GM21515 (cell line): Measurements from ENCODE around the gene SPAG16.
A peak's percentile ranks its signal among the peaks of the same experiment; 100 is the strongest.
"Not testable (repeated sequence)": the region's sequence is repeated elsewhere in the genome, so short reads cannot be mapped to it uniquely, and the experiment has no call there.

Source experiments
- ATAC-seq: cut with Tn5 transposase; IDR thresholded peaks from one replicate; pipeline ENCODE4 v1.9.1; 2021; ENCODE audit not compliant: unreplicated experiment

The SPAG16 gene

DNA sequence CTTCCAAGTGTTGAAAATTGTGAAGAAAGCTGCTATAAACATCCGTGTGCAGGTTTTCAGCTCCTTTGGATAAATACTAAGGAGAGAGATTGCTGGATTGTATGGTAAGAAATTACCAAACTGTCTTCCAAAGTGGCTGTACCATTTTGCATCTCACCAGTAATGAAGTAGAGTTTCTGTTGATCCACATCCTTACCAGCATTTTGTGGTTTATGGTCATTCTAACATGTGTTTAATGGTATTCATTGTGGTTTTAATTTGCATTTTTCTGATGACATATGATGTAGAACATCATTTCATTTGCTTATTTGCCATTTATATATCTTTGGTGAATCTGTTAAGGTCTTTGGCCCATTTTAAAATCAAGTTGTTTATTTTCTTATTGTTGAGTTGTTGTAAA lies 260.7 kb downstream of the SPAG16 start:
- ATAC-seq, result no peak

DNA sequence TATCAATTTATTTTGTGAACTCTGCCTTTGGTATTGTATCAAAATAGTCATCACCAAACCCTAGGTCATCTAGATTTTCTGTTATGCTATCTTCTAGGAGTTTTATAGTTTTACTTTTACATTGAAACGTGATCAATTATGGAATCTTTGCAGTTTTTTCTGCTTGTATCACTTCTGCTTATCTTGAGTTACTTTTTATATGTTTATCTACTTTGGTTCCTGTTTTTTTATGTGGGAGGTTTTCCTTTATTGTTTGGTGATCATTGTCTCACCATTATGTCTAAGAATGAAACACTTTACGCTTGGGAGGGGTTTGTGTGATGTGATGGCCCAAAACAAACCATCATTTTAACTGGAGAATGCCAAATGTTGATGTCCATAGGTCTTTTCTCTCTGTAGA lies 261.2 kb downstream of the SPAG16 start:
- no peak for ATAC-seq

DNA sequence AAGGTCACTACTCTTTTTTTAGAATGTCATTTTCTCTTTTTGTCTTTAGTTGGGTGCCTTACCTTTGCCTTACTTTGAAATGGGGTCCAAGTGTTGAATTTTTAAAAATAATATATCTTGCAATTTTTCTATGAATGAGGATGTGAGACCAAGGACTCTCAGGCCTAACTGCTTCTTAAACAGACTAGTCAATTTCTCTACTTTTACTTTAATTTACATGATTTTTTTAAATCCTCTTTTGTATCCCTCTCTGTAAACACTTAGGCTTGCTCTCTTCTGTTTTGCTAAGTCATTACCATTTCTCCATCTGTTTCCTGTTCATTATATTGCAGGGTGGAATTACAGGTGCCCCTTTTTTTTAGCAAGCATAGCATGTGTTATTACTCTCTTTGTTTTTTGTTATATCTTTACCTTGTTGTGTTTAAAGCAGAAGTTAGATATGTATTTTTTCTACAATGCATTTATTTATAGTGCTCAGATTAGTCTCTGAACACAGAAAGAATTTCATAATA lies 261.8 kb downstream of the SPAG16 start:
- ATAC-seq, result no peak

DNA sequence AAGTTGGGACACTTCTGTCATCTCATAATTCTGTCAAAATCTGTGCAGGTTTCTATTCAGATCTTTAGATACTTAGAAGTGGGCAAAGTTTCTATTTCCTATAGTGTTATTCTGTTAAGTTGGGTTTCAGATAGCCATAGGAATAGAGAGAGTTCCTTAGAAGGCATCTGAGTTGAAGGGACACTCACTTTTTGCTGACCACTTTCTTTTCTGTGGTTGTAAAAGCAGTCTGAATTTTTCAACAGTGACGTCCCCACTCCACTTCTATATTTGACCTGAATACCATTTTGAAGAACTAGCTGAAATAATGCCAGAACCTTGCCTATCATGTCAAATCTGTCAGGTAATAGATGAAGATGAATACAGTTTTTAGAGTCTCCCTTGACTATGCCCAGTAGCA lies 267.3 kb downstream of the SPAG16 start:
- ATAC-seq, result no peak

DNA sequence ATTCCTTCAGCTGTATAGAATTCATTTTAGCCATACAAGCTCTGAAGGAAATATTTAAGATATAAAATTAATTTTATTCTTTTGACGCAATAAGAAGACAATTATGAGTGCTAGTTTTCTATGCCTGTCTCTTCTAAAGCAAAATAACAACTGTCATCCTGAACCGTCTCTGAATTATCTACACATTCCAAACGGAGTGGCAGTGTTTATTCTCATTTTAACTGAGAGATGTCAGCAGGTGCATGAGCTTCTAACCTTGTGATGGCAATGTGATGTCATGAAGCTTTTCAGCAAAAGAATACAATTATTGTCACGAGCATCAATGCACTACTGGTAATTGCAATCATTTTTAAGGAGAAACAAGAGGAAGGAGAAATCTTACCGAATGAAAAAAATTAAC lies 274.8 kb downstream of the SPAG16 start:
- no peak for ATAC-seq

DNA sequence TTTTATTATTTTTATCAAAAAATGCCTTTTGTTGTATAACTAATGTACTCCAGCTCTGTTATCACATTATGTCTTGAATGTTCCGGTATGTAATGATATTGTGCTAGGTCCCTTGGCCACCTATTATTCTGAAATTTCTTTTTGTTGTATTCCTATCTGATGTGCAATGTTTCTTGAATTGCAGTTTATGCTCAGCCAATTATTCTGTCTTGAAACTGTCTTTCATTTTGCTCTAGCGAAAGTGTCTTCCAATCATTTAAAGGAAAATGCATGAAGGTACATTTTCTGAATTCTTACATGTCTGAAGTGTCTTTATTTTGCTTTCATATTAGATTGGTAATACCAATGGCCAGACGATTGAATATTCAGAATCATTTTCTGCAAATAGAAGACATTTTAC lies 277.5 kb downstream of the SPAG16 start:
- ATAC-seq, result no peak

DNA sequence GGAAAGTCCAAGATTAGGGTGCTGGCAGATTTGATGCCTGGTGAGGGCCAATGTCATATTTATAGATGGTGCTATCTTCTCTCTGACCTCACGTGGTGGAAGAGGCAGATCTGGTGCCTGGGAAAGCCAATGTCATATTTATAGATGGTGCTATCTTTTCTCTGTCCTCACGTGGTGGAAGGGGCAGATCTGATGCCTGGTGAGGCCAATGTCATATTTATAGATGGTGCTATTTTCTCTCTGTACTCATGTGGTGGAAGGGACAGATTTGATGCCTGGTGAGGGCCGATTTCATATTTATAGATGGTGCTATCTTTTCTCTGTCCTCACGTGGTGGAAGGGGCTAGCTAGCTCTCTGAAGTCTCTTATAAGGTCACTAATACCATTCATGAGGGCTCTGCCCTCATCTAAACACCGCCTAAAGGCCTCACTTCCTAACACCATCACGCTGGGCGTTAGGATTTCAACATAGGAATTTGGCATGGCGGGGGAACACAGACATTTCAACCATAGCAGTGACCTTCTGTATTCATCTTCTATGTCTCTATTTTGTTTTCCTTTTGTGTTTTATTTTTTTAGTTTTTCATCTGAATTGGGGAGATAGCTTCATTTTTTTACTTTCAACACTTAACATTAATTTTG lies 278.4 kb downstream of the SPAG16 start:
- no peak for ATAC-seq

DNA sequence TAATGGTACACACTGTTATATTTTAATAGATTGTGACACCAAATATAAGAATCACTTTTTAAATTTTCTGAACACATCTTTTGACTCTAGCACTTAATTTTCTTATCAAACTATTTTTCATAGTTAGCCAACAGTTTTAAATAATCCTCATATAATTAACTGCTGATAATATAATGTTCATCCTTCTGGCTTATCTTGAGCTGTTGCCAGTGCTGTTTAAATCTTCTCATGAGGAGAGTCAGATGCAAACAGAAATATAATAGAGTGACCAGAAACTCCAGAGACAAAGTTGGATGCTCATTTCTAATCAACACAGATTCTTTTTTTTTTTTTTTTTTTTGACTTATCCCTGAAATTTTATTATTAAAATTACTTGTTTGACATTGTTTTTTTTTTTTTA lies 282.6 kb downstream of the SPAG16 start:
- ATAC-seq, result no peak

DNA sequence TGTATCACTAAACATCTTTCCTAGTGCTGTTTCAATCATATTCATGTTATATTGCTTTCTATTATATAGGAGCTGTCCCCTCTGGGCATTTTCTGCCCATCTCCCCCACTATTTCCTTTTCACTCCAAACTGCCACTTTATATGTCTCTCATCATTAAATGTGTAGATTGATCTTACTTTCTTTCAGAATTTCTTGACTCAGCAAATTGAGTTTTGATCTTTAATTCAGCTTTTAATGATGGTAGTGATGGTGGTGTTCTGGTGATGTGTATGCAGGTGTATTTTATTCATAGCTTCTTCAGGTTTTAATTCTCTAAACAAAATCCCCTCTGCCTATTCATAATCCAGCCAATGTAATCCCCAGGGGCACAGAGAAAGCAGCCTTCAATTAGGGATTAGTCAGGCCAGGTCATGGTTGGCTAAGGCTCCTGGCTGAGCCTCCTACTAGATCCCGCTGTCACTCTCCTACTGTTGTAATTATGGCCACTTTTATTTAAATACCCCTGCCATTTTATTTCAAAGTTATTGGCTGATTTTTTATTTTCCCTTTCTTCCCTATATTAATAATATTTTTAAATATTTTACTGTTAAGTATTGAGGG lies 325.4 kb downstream of the SPAG16 start:
- ATAC-seq, result no peak

DNA sequence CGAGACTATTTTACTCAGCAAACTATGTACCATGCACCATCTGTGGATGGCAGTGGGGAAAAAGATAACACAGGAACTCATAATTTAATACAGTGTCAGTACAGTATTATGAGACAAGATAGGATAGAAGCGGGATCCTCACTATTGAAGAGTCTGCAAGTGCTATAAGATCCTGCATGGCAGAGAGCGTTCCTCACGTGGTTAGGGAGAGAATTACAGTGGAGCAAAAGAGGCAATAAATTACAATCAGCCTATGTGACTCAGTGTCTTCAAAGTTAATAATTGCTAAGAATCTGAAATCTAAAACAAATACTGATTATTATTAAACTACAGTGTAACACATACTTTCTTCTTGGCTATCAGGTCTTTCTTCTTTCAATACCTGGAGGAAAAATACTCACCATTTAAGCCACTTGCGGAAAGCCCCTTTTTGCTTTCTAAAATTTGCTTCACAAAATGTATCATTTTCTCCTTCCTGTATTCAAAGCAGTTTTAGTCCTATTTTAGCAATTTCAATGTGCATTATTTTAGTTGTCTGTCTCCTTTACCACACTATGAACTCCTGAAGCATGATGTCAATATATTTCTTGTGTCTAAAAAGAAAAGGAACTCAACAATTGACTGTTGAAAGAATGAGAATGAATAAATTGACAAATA lies 342.9 kb downstream of the SPAG16 start:
- peak; percentile 65 for ATAC-seq

DNA sequence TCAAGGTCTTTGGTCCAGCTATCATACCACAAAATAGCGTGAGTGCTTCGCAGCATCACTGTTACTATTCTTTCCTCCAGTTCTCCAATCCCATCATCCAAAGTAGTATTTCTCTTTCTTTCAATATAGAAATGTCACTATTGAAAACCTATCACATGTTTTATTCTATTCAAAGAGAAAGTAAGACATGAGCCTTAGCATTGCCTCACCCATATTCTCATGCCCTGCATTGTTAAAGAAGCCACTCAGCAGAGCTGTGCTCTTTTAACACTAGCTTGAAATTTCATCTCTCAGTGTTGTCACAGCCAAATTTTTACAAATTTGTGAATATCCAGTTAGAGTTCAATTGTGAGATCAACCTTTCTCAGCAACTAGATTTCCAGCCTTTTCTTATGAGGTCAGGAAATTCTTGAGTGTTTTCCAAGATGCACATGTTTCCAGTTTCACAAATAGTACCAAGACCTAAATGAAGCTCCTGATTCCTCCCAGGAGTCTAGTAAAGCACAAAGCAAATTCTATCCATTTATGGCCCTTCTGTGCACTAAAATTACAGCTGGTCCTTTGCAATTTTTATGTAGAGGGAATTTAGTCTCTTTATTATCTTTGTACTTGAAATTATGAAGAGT lies 343.7 kb downstream of the SPAG16 start:
- ATAC-seq, result no peak

DNA sequence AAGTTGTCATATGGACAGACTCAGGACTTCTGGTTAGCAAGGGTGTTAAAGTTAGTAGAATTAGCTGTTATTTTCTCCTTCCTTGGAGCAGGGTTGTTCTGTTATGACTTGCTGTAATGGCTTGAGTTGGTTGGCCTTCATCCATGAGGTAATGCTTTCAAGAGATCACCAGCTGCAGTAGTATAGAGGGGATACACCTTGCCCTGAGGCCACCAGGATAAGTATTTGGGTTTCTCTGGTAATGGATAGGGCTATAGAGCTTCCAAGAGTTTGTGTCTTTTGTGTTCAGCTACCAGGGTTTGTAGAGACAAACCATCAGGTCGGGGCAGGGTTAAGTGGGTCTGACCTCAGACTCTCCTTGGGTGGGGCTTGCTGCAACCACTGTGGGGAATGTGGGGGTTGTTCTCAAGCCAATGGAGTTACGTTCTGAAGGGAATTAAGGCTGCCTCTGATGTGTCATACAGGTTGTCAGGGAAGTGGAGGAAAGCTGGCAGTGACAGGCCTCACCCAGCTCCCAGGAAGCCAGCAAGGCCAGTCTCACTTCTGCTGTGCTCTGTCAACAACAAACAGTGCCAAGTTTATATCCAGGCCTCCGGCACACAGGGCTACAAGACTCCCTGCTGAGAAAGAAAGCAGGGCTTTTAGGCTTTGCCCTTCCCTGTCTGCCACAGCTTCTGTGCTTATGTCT lies 356.6 kb downstream of the SPAG16 start:
- ATAC-seq, result no peak

DNA sequence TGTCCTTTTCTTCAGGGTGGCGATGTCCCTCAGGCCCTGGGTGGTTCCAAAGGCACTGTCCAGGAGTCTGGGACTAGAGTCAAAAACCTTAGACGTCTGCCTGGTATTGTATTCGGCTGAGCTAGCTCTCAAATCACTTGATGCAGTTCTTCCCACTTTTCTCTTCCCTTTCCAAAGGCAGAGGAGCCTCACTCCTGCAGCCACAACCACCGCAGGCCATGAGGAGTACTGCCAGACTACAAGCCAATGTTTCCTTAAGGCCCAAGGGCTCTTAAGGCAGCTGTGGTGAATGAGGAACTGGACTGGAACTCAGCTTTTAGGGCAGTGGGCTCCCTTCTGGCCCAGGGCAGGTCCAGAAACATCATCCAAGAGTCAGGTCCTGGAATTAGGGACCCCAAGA lies 360.7 kb downstream of the SPAG16 start:
- no peak for ATAC-seq

DNA sequence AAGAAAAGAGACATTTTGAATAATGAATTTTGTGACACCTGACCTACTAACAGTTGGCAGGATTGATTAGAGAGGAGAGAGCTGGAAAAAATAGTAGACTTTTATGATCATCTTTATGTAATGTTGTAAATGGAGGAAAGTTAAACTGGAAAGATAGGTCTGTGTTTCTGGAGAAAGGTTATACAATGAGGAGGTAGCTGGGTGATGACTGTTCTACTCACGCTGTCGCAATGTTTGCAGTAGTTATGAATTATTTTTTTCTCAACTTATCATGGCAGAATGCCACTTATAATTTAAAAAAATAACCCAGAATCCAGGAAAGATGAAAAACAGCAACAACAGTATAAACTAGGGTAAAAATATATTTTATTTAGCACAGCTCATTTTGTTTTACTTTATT lies 364.9 kb downstream of the SPAG16 start:
- no peak for ATAC-seq

DNA sequence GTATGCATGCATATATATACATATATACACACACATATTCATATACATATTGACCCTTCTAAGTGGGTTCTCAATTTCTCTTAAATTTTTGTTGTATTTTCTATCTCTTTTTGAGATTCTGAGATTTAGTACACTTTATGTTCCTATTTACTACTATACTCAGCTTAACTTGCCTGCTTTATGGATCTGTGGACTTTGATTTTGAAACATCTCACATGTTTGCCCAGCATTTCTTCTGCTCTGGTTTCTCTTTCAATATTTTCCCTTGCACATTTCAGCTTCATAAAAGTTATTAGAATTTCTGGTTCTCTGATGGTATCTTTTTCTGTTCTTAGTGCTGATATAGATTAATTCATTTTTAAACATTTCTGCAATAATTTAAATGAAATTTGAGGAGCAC lies 380.6 kb downstream of the SPAG16 start:
- ATAC-seq, result no peak

DNA sequence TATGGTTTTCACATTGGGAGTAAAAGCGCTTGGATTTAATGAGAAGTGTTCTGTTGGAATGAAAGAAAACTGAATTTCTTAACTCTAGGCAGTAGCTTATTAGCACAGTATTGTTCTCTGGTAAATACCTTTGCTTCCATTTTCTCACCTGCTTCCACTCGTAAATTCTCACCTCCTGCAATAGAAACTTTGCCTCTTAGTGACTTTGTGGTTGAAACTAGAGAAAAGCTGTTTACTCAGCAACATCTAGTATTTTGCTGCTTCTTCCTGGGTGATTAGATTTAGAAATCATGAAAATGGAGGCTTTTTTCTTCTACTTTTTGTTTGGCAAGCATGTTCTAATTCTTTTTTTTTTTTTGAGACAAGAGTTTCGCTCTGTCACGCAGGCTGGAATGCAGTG lies 385.4 kb downstream of the SPAG16 start:
- ATAC-seq, result no peak

DNA sequence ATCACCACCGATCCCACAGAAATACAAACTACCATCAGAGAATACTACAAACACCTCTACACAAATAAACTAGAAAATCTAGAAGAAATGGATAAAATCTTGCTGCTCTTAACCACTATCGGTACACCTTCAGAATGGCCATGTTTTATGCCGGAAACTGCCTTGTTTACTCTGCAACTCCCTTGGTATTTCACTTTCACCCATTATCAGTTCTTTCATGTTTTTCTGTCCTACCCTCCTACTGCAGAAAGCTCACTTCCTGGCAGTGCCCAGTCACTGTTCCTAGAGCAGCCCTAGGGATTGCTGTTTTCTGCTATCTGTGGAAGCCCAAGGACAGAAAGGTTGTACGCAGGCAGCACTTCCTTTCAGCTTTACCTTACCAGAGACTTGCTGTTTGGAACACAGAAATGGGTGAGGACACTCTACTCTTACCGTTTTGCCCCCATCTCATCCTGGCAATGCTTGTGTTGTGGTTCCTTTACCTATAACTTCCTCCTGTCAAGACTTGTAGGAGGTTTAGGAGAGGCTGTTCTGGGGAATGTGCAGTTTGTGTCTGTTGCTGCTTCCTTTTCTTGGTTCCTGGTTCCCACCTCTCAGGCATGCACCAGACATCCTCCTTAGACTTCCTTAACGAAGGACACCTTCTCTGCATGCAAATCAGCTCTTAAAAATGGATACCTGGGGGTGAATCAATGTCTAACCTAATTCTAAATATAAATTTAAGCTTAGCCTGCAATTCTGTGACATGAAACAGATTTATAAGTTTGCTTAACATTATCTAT lies 394.4 kb downstream of the SPAG16 start:
- no peak for ATAC-seq

DNA sequence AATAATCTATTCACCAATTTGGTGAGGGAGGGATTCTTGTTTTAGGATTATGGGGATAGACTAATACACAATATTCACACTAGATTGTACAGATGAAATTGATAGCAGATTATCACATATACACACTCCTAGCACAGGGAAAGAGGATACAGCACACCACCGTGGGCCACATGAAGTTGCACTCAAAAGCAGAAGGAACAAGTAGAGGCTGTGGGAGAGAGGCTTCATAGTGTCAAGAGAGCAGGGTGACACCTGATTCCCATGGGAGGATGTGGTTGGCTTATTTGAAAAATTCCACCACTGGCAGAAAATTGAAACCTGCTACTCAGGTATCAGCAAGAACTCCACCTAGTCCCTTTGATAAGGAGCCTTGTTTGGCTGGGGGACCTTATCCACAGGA lies 395.6 kb downstream of the SPAG16 start:
- ATAC-seq, result no peak

DNA sequence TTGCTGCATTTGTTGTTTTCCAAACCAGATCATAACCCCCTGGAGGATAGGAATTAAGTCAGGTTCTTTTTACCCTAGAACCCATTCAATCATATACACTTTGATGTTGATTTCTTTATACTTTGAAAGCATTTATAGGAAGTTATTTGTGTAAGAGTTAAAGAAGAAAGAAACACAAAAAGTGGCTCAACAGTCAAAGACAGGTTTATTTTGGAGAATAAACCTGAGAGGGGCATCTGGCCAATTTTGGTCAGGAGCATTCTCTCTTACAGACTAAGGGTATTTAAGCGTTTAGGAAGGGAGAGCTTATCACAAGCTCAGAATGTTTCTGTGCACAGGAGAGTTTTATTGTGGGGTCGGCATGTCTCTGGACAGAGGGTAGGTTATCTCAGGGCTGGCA lies 398.0 kb downstream of the SPAG16 start:
- no peak for ATAC-seq

DNA sequence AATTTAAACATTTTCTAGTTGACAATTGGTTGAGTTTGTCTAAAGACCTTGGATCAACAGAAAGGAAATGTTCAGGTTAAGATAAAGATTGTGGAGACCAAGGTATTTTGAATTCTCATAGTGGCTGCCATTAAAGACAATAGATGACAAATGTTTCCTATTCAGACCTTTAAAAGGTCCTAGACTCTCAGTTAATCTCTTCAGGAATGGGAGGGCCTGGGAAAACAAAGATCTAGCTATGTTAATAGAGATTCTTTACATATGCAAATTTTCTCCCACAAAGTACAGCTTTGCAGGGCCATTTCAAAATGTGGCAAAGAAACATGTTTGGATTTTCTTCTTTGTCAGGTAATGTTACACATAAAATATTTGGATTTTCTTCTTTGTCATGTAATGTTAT lies 403.9 kb downstream of the SPAG16 start:
- ATAC-seq, result no peak

DNA sequence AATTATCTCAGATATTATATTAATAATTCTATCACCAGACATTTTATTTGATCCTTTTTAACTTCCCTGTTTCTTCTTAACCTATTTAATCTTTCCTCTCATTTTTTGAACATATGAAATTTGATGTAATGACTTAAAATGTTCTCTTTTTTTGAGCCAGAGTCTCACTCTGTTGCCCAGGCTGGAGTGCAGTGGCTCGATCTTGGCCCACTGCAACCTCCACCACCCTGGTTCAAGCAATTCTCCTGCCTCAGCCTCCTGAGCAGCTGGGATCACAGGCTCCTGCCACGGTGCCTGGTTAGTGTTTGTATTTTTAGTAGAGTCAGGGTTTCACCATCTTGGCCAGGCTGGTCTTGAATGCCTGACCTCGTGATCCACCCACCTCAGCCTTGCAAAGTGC lies 404.6 kb downstream of the SPAG16 start:
- ATAC-seq, result not testable (repeated sequence)
